ENCODE measurements around the gene ITPKB.
"Not testable (repeated sequence)": the region's sequence is repeated elsewhere in the genome, so short reads cannot be mapped to it uniquely, and the experiment has no call there.

Gene ITPKB

GRCh38 chr1:226639631-226640061, 99.4 kb downstream of the ITPKB start:
- DNase-seq (ENCODE audit: low read depth in 1 of 2, low spot score in 1 of 2), result no peak

GRCh38 chr1:226639206-226639605, 99.9 kb downstream of the ITPKB start:
- not testable (repeated sequence) for DNase-seq (ENCODE audit: low read depth in 1 of 2, low spot score in 1 of 2)

GRCh38 chr1:226638608-226639007, 100.5 kb downstream of the ITPKB start:
- DNase-seq (ENCODE audit: low read depth in 1 of 2, low spot score in 1 of 2), result no peak

- DNase-seq (ENCODE audit: low read depth in 1 of 2, low spot score in 1 of 2), result no peak
Observed at GRCh38 chr1:226638001-226638601, 101.0 kb downstream of the ITPKB start.

- no peak for DNase-seq (ENCODE audit: low read depth in 1 of 2, low spot score in 1 of 2)
Observed at GRCh38 chr1:226637147-226637935, 101.7 kb downstream of the ITPKB start.

GRCh38 chr1:226636847-226637096, 102.3 kb downstream of the ITPKB start:
- no peak for DNase-seq (ENCODE audit: low read depth in 1 of 2, low spot score in 1 of 2)

GRCh38 chr1:226635456-226635941, 103.6 kb downstream of the ITPKB start:
- peak in 1 of 2 donors; percentile 30 for DNase-seq (ENCODE audit: low read depth in 1 of 2, low spot score in 1 of 2)

- no peak for DNase-seq (ENCODE audit: low read depth in 1 of 2, low spot score in 1 of 2)
Observed at GRCh38 chr1:226634611-226635246, 104.4 kb downstream of the ITPKB start.

- peak; percentile 69 to 74 for DNase-seq (ENCODE audit: low read depth in 1 of 2, low spot score in 1 of 2)
Observed at GRCh38 chr1:226634166-226634588, 104.9 kb downstream of the ITPKB start.

GRCh38 chr1:226633541-226634165, 105.4 kb downstream of the ITPKB start:
- no peak for DNase-seq (ENCODE audit: low read depth in 1 of 2, low spot score in 1 of 2)

GRCh38 chr1:226632922-226633351, 106.1 kb downstream of the ITPKB start:
- no peak for DNase-seq (ENCODE audit: low read depth in 1 of 2, low spot score in 1 of 2)

- DNase-seq (ENCODE audit: low read depth in 1 of 2, low spot score in 1 of 2), result no peak
Observed at GRCh38 chr1:226632169-226632879, 106.8 kb downstream of the ITPKB start.

- no peak for DNase-seq (ENCODE audit: low read depth in 1 of 2, low spot score in 1 of 2)
Observed at GRCh38 chr1:226631229-226632000, 107.7 kb downstream of the ITPKB start.

- DNase-seq (ENCODE audit: low read depth in 1 of 2, low spot score in 1 of 2), result no peak
Observed at GRCh38 chr1:226630592-226630991, 108.5 kb downstream of the ITPKB start.

GRCh38 chr1:226629896-226630550, 109.1 kb downstream of the ITPKB start:
- no peak for DNase-seq (ENCODE audit: low read depth in 1 of 2, low spot score in 1 of 2)

GRCh38 chr1:226629210-226629895, 109.7 kb downstream of the ITPKB start:
- DNase-seq (ENCODE audit: low read depth in 1 of 2, low spot score in 1 of 2), result no peak

- DNase-seq (ENCODE audit: low read depth in 1 of 2, low spot score in 1 of 2), result no peak
Observed at GRCh38 chr1:226628612-226629155, 110.4 kb downstream of the ITPKB start.

GRCh38 chr1:226627924-226628611, 111.0 kb downstream of the ITPKB start:
- no peak for DNase-seq (ENCODE audit: low read depth in 1 of 2, low spot score in 1 of 2)
